ENCODE data around the gene SYT15. TPM values are rescaled to one million over a fixed set of nuclear protein-coding genes. Genes with fewer than 3 reads are reported as not detected.
A peak's percentile ranks its signal among the peaks of the same experiment; 100 is the strongest.
"Not testable (repeated sequence)": the region's sequence is repeated elsewhere in the genome, so short reads cannot be mapped to it uniquely, and the experiment has no call there.

The SYT15 gene
- polyA plus RNA-seq, 1 of the 3 experiments (the other 2 are of a cell fraction), result 0.07 TPM

- H3K4me1 ChIP-seq (ENCODE audit: control insufficient read depth in 1 of 2, insufficient read depth in 2 of 2, low read depth in 1 of 2, low read length in 1 of 2); H4K20me1 ChIP-seq (ENCODE audit: insufficient read depth); H3K9me3 ChIP-seq; H3F3A ChIP-seq (replicated peaks; ENCODE audit: insufficient read depth); H3K4me3 ChIP-seq (ENCODE audit: low read depth in 2 of 2, low read length in 1 of 2); POLR2A ChIA-PET; CTCF ChIA-PET; H3K9ac ChIP-seq; H3K79me2 ChIP-seq (ENCODE audit: insufficient read depth); H3K9me2 ChIP-seq; DNase-seq; H2AFZ ChIP-seq (ENCODE audit: low read depth); H3K4me2 ChIP-seq; H3K27me3 ChIP-seq (ENCODE audit: insufficient read depth); H3K36me3 ChIP-seq (replicated peaks in 1 of 2; ENCODE audit: control insufficient read depth in 1 of 2, insufficient read depth in 2 of 2, low read length in 1 of 2); H3K27ac ChIP-seq (ENCODE audit: low read depth in 2 of 2, low read length in 1 of 2): not testable (repeated sequence)
- 98% methylated on average over 13 of the region's 13 CpGs for WGBS (ENCODE audit: low lambda C conversion rate)
Observed at GRCh38 chr10:46593307-46593706, 14.4 kb downstream of the SYT15 start.

- H3K4me1 ChIP-seq (ENCODE audit: control insufficient read depth in 1 of 2, insufficient read depth in 2 of 2, low read depth in 1 of 2, low read length in 1 of 2); H3K9me2 ChIP-seq; H3K27ac ChIP-seq (ENCODE audit: low read depth in 2 of 2, low read length in 1 of 2); H3K27me3 ChIP-seq (ENCODE audit: insufficient read depth); H3K4me2 ChIP-seq; H3K36me3 ChIP-seq (replicated peaks in 1 of 2; ENCODE audit: control insufficient read depth in 1 of 2, insufficient read depth in 2 of 2, low read length in 1 of 2); DNase-seq; H2AFZ ChIP-seq (ENCODE audit: low read depth); H4K20me1 ChIP-seq (ENCODE audit: insufficient read depth); H3K4me3 ChIP-seq (ENCODE audit: low read depth in 2 of 2, low read length in 1 of 2); CTCF ChIA-PET; POLR2A ChIA-PET; H3F3A ChIP-seq (replicated peaks; ENCODE audit: insufficient read depth); H3K9ac ChIP-seq; H3K79me2 ChIP-seq (ENCODE audit: insufficient read depth); H3K9me3 ChIP-seq: not testable (repeated sequence)
- WGBS (ENCODE audit: low lambda C conversion rate), result 58% methylated on average over 5 of the region's 6 CpGs
Observed at GRCh38 chr10:46594453-46595063, 15.6 kb downstream of the SYT15 start.

- H3K36me3 ChIP-seq (replicated peaks in 1 of 2; ENCODE audit: control insufficient read depth in 1 of 2, insufficient read depth in 2 of 2, low read length in 1 of 2); H3K27ac ChIP-seq (ENCODE audit: low read depth in 2 of 2, low read length in 1 of 2); DNase-seq; H3K79me2 ChIP-seq (ENCODE audit: insufficient read depth); H3K27me3 ChIP-seq (ENCODE audit: insufficient read depth); H3K4me2 ChIP-seq; POLR2A ChIA-PET; CTCF ChIA-PET; H2AFZ ChIP-seq (ENCODE audit: low read depth); H3K9ac ChIP-seq; H3K9me2 ChIP-seq; H3K4me1 ChIP-seq (ENCODE audit: control insufficient read depth in 1 of 2, insufficient read depth in 2 of 2, low read depth in 1 of 2, low read length in 1 of 2); H3F3A ChIP-seq (replicated peaks; ENCODE audit: insufficient read depth); H4K20me1 ChIP-seq (ENCODE audit: insufficient read depth); H3K4me3 ChIP-seq (ENCODE audit: low read depth in 2 of 2, low read length in 1 of 2); H3K9me3 ChIP-seq: not testable (repeated sequence)
- 86% methylated on average over 2 of the region's 4 CpGs for WGBS (ENCODE audit: low lambda C conversion rate)
Observed at GRCh38 chr10:46596570-46596969, 17.6 kb downstream of the SYT15 start.

DNA sequence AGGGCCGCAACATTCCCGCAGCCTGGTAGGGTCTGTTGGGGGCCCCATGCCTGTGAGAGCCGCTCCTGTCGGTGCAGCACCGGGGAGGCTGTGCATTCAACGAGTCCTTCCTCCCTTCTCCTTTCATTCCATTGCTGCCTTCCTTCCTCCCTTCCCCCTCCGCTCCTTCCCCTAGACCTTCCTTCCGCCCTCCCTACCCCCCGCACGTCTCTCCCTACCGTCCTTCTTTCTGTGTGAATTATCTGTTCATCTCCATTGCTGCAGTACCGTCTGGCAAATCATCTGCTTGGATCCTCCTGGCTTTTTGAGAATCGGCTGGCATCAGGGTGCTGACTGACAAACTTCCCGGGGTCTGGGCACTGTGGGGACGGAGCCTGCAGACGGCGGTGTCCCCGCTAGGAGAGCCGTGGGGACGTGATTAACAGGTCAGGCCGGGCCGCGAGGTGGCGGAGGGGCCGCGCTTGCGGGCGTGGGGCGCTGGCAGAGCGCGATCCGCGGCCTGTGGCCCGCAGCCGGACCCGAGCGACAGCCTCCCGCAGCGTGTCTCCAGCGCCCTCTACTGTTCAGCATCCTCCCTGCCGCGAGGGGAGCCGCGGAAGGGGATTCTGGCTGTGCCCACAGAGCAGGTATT is 18.8 kb downstream of the SYT15 start:
- H3K4me2 ChIP-seq, result peak overlapping the region; percentile 63; the same call in 1 of the 2 replicates
- CTCF ChIA-PET, result not testable (repeated sequence)

DNA sequence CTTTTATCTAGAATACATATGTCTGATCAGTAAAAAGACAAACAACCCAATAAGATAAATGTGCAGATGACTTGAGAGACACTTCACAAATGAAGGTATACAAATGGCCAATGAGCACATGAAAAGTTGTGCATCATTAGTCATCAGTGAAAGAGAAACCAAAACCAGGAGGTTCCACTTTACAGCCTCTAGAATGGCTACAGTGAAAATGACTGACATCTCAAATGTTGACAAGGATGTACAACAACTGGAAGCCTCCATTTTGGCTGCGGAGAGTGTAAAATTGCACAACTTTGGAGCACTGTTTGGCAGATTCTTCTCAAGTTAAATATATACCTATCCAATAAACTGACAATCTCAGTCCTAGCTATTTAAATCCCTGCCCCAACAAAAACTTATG is 21.6 kb downstream of the SYT15 start:
- H3K4me3 ChIP-seq (ENCODE audit: low read depth in 2 of 2, low read length in 1 of 2); H3K9me2 ChIP-seq; H3K27me3 ChIP-seq (ENCODE audit: insufficient read depth); H4K20me1 ChIP-seq (ENCODE audit: insufficient read depth); H3F3A ChIP-seq (replicated peaks; ENCODE audit: insufficient read depth); H3K9ac ChIP-seq; DNase-seq; CTCF ChIA-PET; H3K79me2 ChIP-seq (ENCODE audit: insufficient read depth); POLR2A ChIA-PET; H2AFZ ChIP-seq (ENCODE audit: low read depth); H3K4me1 ChIP-seq (ENCODE audit: control insufficient read depth in 1 of 2, insufficient read depth in 2 of 2, low read depth in 1 of 2, low read length in 1 of 2); H3K9me3 ChIP-seq; H3K27ac ChIP-seq (ENCODE audit: low read depth in 2 of 2, low read length in 1 of 2); H3K4me2 ChIP-seq; H3K36me3 ChIP-seq (replicated peaks in 1 of 2; ENCODE audit: control insufficient read depth in 1 of 2, insufficient read depth in 2 of 2, low read length in 1 of 2): not testable (repeated sequence)
- WGBS (ENCODE audit: low lambda C conversion rate), result 71% methylated on average over 1 of the region's 1 CpG

More for the DNA sequence above, 18.8 kb downstream of the SYT15 start:
- H3K36me3 ChIP-seq (replicated peaks in 1 of 2; ENCODE audit: control insufficient read depth in 1 of 2, insufficient read depth in 2 of 2, low read length in 1 of 2); H3K9me2 ChIP-seq; H2AFZ ChIP-seq (ENCODE audit: low read depth); H3K9me3 ChIP-seq; DNase-seq; H3K79me2 ChIP-seq (ENCODE audit: insufficient read depth); H3K4me1 ChIP-seq (ENCODE audit: control insufficient read depth in 1 of 2, insufficient read depth in 2 of 2, low read depth in 1 of 2, low read length in 1 of 2); POLR2A ChIA-PET; H4K20me1 ChIP-seq (ENCODE audit: insufficient read depth); H3K27me3 ChIP-seq (ENCODE audit: insufficient read depth); H3F3A ChIP-seq (replicated peaks; ENCODE audit: insufficient read depth); H3K27ac ChIP-seq (ENCODE audit: low read depth in 2 of 2, low read length in 1 of 2): not testable (repeated sequence)
- peak overlapping the region; percentile 58; the same call in 1 of the 2 replicates for H3K9ac ChIP-seq
- WGBS (ENCODE audit: low lambda C conversion rate), result 1% methylated on average over 16 of the region's 44 CpGs
- peak overlapping the region in 1 of 2 experiments; percentile 34; a peak in 2 of 4 replicates for H3K4me3 ChIP-seq (ENCODE audit: low read depth in 2 of 2, low read length in 1 of 2)

DNA sequence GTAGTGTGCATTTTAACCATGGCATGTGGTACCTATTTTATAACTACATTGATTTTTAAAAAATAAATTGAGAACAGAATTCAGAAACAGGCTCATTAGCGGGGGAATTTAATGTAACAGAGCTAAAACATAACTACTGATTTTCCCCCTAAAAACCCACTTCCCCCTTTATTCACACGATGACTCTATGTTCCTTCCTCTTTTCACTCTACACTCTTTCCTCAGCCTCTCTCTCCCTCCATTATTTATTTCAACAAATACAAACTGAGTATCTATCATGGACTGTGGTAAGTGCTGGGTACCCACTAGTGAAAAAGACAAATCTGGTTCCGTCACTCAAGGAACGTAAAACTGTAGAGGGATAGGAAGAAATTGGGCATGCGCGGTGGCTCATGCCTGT is 36.6 kb downstream of the SYT15 start:
- H4K20me1 ChIP-seq (ENCODE audit: insufficient read depth); DNase-seq; H3K9me3 ChIP-seq; H3K27ac ChIP-seq (ENCODE audit: low read depth in 2 of 2, low read length in 1 of 2); H2AFZ ChIP-seq (ENCODE audit: low read depth); H3F3A ChIP-seq (replicated peaks; ENCODE audit: insufficient read depth); H3K4me2 ChIP-seq; CTCF ChIA-PET; H3K36me3 ChIP-seq (replicated peaks in 1 of 2; ENCODE audit: control insufficient read depth in 1 of 2, insufficient read depth in 2 of 2, low read length in 1 of 2); POLR2A ChIA-PET; H3K27me3 ChIP-seq (ENCODE audit: insufficient read depth); H3K4me3 ChIP-seq (ENCODE audit: low read depth in 2 of 2, low read length in 1 of 2); H3K9ac ChIP-seq; H3K4me1 ChIP-seq (ENCODE audit: control insufficient read depth in 1 of 2, insufficient read depth in 2 of 2, low read depth in 1 of 2, low read length in 1 of 2); H3K79me2 ChIP-seq (ENCODE audit: insufficient read depth); H3K9me2 ChIP-seq: not testable (repeated sequence)
- WGBS (ENCODE audit: low lambda C conversion rate), result no CpG with 5 or more reads among the region's 6 CpGs
